Measurements from ENCODE around the gene TCF4.

DNA sequence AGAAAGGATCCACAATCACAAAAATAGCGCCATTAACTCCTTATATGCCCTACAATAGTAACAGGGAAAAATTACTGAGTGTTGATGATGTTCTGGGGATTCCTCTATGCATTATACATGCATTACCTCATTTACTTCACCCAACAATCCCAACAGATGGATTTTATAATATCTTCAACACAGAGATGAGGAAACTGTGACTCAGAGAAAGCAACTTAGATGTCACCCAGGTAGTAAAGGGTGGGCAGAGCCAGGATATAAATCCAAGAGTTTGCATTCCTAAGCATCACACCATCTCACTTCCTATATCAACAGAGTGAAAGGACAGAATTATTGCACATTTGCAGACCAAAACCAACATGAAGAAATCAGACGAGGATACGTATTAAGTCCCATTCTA, 144.2 kb downstream of the TCF4 start:
- TF ChIP-seq, protein P1, sequence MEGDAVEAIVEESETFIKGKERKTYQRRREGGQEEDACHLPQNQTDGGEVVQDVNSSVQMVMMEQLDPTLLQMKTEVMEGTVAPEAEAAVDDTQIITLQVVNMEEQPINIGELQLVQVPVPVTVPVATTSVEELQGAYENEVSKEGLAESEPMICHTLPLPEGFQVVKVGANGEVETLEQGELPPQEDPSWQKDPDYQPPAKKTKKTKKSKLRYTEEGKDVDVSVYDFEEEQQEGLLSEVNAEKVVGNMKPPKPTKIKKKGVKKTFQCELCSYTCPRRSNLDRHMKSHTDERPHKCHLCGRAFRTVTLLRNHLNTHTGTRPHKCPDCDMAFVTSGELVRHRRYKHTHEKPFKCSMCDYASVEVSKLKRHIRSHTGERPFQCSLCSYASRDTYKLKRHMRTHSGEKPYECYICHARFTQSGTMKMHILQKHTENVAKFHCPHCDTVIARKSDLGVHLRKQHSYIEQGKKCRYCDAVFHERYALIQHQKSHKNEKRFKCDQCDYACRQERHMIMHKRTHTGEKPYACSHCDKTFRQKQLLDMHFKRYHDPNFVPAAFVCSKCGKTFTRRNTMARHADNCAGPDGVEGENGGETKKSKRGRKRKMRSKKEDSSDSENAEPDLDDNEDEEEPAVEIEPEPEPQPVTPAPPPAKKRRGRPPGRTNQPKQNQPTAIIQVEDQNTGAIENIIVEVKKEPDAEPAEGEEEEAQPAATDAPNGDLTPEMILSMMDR (IDR thresholded peaks at IDR 0.05), result no peak
- no peak for TF ChIP-seq POLR2A (IDR thresholded peaks at IDR 0.05)
